Loucy (cell line): Measurements from ENCODE around the gene UMODL1.
A peak's percentile ranks its signal among the peaks of the same experiment; 100 is the strongest.

Experiments
- H2AFZ ChIP-seq: fragments of 200-600 bp; sonication (generic); 2 replicates; pipeline ENCODE4 v1.6.0; 2016; ENCODE audit warnings: antibody characterized with exemption, mild to moderate bottlenecking, low read length, moderate library complexity
- H3F3A ChIP-seq: fragments of 200-600 bp; 2 replicates; pipeline ENCODE4 v1.6.0; 2016; ENCODE audit warnings: antibody characterized with exemption, low read depth, mild to moderate bottlenecking
- H3K27me3 ChIP-seq: fragments of 200-600 bp; sonication (generic); 2 replicates; pipeline ENCODE4 v1.6.1; 2014; ENCODE audit warnings: low read length, mild to moderate bottlenecking; ENCODE audit not compliant: insufficient read depth, poor library complexity, severe bottlenecking
- H3K36me3 ChIP-seq: fragments of 200-600 bp; sonication (generic); 2 replicates; pipeline ENCODE4 v1.6.1; 2016; ENCODE audit warnings: low read length; ENCODE audit not compliant: insufficient read depth
- H3K4me1 ChIP-seq: fragments of 200-600 bp; sonication (generic); 2 replicates; pipeline ENCODE4 v1.5.1; 2014; ENCODE audit warnings: low read length, mild to moderate bottlenecking; ENCODE audit not compliant: insufficient read depth, poor library complexity, severe bottlenecking
- H3K4me2 ChIP-seq: fragments of 200-600 bp; sonication (generic); 2 replicates; pipeline ENCODE4 v1.6.0; 2014; ENCODE audit warnings: antibody characterized with exemption, low read length, low read depth, mild to moderate bottlenecking; ENCODE audit not compliant: poor library complexity, severe bottlenecking
- H3K4me3 ChIP-seq: fragments of 200-600 bp; sonication (generic); 2 replicates; pipeline ENCODE4 v1.5.1; 2014; ENCODE audit warnings: low read length, mild to moderate bottlenecking, mixed read lengths; ENCODE audit not compliant: poor library complexity, severe bottlenecking
- H3K79me2 ChIP-seq: fragments of 200-600 bp; sonication (generic); 2 replicates; pipeline ENCODE4 v1.6.1; 2014; ENCODE audit warnings: low read length; ENCODE audit not compliant: insufficient read depth
- H3K9ac ChIP-seq: fragments of 200-600 bp; sonication (generic); 2 replicates; pipeline ENCODE4 v1.6.0; 2014; ENCODE audit warnings: mild to moderate bottlenecking, low read depth, low read length, moderate library complexity; ENCODE audit not compliant: poor library complexity, severe bottlenecking
- H3K9me2 ChIP-seq: fragments of 200-600 bp; sonication (generic); replicated peaks from 2 replicates; pipeline ENCODE4 v1.6.1; 2016; ENCODE audit warnings: low read depth, low read length, mixed read lengths
- H3K9me3 ChIP-seq: fragments of 200-600 bp; sonication (generic); 2 replicates; pipeline ENCODE4 v1.6.1; 2014; ENCODE audit warnings: mild to moderate bottlenecking, antibody characterized with exemption, low read length, low read depth; ENCODE audit not compliant: insufficient read depth
- H4K20me1 ChIP-seq: fragments of 200-600 bp; sonication (generic); 2 replicates; pipeline ENCODE4 v1.6.0; 2014; ENCODE audit warnings: antibody characterized with exemption, low read length, mild to moderate bottlenecking; ENCODE audit not compliant: insufficient read depth, poor library complexity, severe bottlenecking
- EZH2phosphoT487 ChIP-seq: fragments of 200-600 bp; IDR thresholded peaks from 2 replicates; pipeline ENCODE4 v1.6.1; 2018; ENCODE audit warnings: antibody characterized with exemption, mild to moderate bottlenecking, moderate library complexity, borderline replicate concordance
- TF ChIP-seq, protein P1 (sequence below): fragments of 200-600 bp; sonication (generic); conservative IDR thresholded peaks from 2 replicates; pipeline ENCODE4 v1.5.1; 2014; ENCODE audit warnings: mild to moderate bottlenecking, antibody characterized with exemption, low read length

Gene UMODL1

DNA sequence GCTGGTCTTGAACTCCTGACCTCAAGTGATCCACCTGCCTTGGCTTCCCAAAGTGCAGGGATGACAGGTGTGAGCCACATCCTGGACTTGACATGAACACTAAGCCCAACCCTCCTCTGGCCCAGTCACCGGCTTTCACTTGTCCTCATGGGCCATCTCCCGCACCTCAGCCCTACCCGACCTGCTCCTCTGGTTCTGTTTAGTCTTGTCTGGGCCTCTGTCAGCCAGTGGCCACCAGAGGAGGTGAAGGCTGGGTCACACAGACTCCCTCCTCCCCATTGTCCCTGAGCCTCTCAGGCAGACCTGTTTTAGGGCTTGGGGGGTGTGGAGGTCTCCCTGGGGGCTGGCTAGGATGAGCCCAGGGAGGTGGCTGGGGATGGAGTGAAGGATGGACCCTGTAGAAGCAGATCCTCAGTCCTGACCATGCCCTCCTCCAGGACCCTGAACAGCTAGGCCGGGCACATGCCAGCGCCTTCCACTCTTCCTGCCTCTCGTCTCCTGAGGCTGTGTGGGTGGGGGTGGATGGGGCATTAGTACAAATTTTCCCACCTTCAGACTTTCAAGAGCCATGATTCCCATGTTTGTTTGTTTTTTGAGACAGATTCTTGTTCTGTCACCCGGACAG is 26.1 kb upstream of the UMODL1 start:
- no peaks in the 10 kb centered on the region for H3F3A ChIP-seq
- H3K27me3 ChIP-seq, result no peaks in the 10 kb centered on the region
- H3K9me3 ChIP-seq, result no peaks in the 10 kb centered on the region
- no peaks in the 10 kb centered on the region for H3K36me3 ChIP-seq
- H4K20me1 ChIP-seq, result no peaks in the 10 kb centered on the region
- H3K9me2 ChIP-seq, result no peaks in the 10 kb centered on the region
- no peak overlapping the region for H3K4me2 ChIP-seq
- peaks cover 29% of the 10 kb centered on the region for H3K4me1 ChIP-seq
- no peak overlapping the region for H2AFZ ChIP-seq
- no peak overlapping the region for H3K4me3 ChIP-seq
- H3K9ac ChIP-seq, result no peak overlapping the region
- H3K79me2 ChIP-seq, result no peaks in the 10 kb centered on the region
- TF ChIP-seq EZH2phosphoT487, result no peak
- TF ChIP-seq, protein P1, sequence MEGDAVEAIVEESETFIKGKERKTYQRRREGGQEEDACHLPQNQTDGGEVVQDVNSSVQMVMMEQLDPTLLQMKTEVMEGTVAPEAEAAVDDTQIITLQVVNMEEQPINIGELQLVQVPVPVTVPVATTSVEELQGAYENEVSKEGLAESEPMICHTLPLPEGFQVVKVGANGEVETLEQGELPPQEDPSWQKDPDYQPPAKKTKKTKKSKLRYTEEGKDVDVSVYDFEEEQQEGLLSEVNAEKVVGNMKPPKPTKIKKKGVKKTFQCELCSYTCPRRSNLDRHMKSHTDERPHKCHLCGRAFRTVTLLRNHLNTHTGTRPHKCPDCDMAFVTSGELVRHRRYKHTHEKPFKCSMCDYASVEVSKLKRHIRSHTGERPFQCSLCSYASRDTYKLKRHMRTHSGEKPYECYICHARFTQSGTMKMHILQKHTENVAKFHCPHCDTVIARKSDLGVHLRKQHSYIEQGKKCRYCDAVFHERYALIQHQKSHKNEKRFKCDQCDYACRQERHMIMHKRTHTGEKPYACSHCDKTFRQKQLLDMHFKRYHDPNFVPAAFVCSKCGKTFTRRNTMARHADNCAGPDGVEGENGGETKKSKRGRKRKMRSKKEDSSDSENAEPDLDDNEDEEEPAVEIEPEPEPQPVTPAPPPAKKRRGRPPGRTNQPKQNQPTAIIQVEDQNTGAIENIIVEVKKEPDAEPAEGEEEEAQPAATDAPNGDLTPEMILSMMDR, result no peak

DNA sequence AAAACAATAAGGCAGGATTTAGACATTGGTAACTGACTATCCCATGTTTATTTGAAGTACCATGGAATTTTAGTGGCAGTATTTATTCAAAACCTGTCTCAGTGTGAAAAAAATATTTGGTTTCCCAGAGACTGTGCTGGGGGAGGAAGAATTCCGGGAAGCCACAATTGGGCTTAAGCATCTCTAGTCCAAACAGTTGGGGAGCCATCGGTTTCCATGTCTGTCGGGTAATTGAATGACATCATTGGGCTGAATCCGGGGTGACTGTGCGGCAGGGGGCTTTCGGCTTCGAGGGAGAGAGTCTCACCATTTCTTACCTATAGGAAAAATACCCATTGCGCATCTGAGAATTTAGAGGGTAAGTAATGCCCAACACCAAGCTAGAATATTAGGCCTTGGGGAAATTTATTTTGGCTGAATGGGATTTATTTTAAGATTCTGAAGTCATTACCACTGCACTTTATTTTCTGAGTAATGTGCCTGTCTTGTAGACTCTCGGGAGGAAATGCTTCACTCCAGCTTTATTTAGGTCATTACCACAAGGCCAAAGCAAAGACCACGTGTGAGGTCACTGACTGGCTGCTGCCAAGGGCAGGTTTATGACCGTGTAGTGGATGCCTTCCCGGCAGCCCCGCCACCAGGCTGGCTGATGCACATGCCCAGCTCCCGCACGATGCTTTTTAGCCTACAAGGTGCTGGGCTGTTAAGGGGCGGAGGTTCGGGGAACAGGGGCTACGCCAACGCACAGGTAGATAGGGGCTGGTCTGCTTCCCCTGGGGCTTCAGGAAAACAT is 23.1 kb upstream of the UMODL1 start:
- Histone ChIP-seq H3K9ac (no peak overlapping the region), H3K9me2 (no peaks in the 10 kb centered on the region), H3K9me3 (no peaks in the 10 kb centered on the region), H3K27me3 (no peaks in the 10 kb centered on the region), H3K4me2 (peak overlapping the region; percentile 14), H3K4me3 (no peak overlapping the region), H2AFZ (no peak overlapping the region), H4K20me1 (no peaks in the 10 kb centered on the region), H3K4me1 (peaks cover 59% of the 10 kb centered on the region), H3K79me2 (no peaks in the 10 kb centered on the region), H3F3A (peaks cover 15% of the 10 kb centered on the region; the same call in 1 of the 2 replicates), H3K36me3 (no peaks in the 10 kb centered on the region)
- TF ChIP-seq, protein P1, result no peak
- TF ChIP-seq EZH2phosphoT487, result no peak

DNA sequence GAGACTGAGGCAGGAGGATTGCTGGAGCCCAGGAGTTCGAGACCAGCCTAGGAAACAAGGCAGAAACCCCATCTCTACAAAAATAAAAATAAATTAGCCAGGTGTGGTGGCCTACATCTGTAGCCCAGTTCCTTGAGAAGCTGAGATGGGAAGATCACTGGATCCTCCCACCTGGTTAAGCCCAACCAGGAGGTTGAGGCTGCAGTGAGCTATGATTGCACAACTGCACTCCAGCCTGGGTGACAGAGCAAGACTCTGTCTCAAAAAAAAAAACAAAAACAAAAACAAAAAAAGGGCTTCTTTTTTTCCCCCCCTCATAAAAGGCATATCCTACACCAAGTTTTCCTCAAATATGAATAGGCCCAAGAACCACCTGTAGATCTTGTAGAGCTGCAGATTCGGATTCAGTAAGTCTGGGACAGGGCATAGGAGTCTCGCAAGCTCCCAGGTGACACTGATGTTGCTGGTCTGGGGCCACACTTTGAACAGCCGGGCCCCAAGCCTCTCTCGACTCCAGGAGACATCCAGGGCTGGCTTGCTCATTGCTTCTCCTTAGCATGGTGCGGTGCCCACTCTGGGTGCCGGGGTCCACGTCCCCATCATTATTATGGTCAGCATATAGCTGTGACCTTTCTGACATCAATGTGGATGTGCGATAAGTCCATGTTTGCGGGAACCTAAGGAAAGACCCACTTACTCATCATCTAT is 22.1 kb upstream of the UMODL1 start:
- Histone ChIP-seq H3K9me2 (no peaks in the 10 kb centered on the region), H3K79me2 (no peaks in the 10 kb centered on the region), H2AFZ (no peak overlapping the region), H3K4me2 (no peak overlapping the region), H3F3A (peaks cover 15% of the 10 kb centered on the region; the same call in 1 of the 2 replicates), H3K36me3 (no peaks in the 10 kb centered on the region), H3K4me3 (no peak overlapping the region), H3K9ac (peak overlapping the region; percentile 73), H4K20me1 (no peaks in the 10 kb centered on the region), H3K27me3 (no peaks in the 10 kb centered on the region), H3K9me3 (no peaks in the 10 kb centered on the region), H3K4me1 (peaks cover 59% of the 10 kb centered on the region)
- TF ChIP-seq, protein P1, result no peak
- no peak for TF ChIP-seq EZH2phosphoT487
